Heart right ventricle (tissue), 16 donors: ENCODE data around the gene PIK3CG. TPM values are rescaled to one million over a fixed set of nuclear protein-coding genes. Genes with fewer than 3 reads are reported as not detected.
"Not testable (repeated sequence)": the region's sequence is repeated elsewhere in the genome, so short reads cannot be mapped to it uniquely, and the experiment has no call there.

Source experiments
- ATAC-seq, 8 donors: fragments of 200-7000 bp; cut with Tn5 transposase; one replicate each; pipeline ENCODE4 v1.9.1; 2020; ENCODE audit warnings: mild to moderate bottlenecking in 8 of 8, moderate library complexity in 8 of 8, moderate number of reproducible peaks in 1 of 8
- DNase-seq, 2 donors: peaks; one replicate each; pipeline ENCODE4 v3.0.0-alpha.2; 2020
- H3K27ac ChIP-seq, 10 donors: fragments of 200-600 bp; sonication (generic) in 2 of 10; one replicate each; pipeline versions ENCODE4 v1.5.0 to v1.8.0; 2020 to 2022; ENCODE audit warnings: mild to moderate bottlenecking in 3 of 10
- H3K27me3 ChIP-seq, 7 donors: fragments of 200-600 bp; one replicate each; pipeline ENCODE4 v1.8.0; 2021 to 2022; ENCODE audit warnings: mild to moderate bottlenecking in 2 of 7
- H3K36me3 ChIP-seq, 9 donors: fragments of 200-600 bp; sonication (generic) in 1 of 9; one replicate each; pipeline versions ENCODE4 v1.5.0 to v1.8.0; 2020 to 2022; ENCODE audit warnings: mild to moderate bottlenecking in 2 of 9
- H3K4me1 ChIP-seq, 9 donors: fragments of 200-600 bp; sonication (generic) in 1 of 9; one replicate each; pipeline versions ENCODE4 v1.5.0 to v1.8.0; 2020 to 2022; ENCODE audit warnings: mild to moderate bottlenecking in 4 of 9
- H3K4me3 ChIP-seq, 10 donors: fragments of 200-600 bp; sonication (generic) in 2 of 10; one replicate each; pipeline versions ENCODE4 v1.5.0 to v1.8.0; 2020 to 2022; ENCODE audit warnings: mild to moderate bottlenecking in 7 of 10, moderate library complexity in 2 of 10
- H3K9me3 ChIP-seq, 11 donors: fragments of 200-600 bp in 10 of 11; sonication (generic) in 2 of 11; one replicate each; pipeline versions ENCODE4 v1.5.0 to v1.8.0; 2013 to 2022; ENCODE audit warnings: mild to moderate bottlenecking in 2 of 11, control low read depth in 1 of 11, moderate library complexity in 1 of 11
- CTCF ChIP-seq, 9 donors: fragments of 200-600 bp; sonication (generic) in 2 of 9; IDR thresholded peaks; one replicate each; pipeline versions ENCODE4 v1.5.0 to v1.8.0; 2021 to 2022; ENCODE audit warnings: antibody characterized with exemption in 9 of 9, mild to moderate bottlenecking in 5 of 9, moderate library complexity in 1 of 9
- WGBS, 2 donors: extraction: QIAGEN DNeasy Blood & Tissue Kit; methylation state at CpG; one replicate each; pipeline ENCODE4 v1.1.7; 2013; ENCODE audit warnings: inconsistent platforms in 1 of 2; 5-methylcytosine and 5-hydroxymethylcytosine counted together
- intact Hi-C, 10 donors: fragments of 100-400 bp; cut with DNase I; formaldehyde crosslinking; loops; one replicate each; pipeline versions ENCODE4 v1.11.1 to v1.14.2; 2022
- polyA plus RNA-seq, 2 donors: library from polyadenylated mRNA; stranded (reverse); fragments of 200-250 nt; gene quantifications; one replicate each; pipeline ENCODE4 v1.2.3, GENCODE V29; 2013
- total RNA-seq, 10 donors: library from RNA; stranded (reverse); fragmentation: NEBNext Ultra II Directional in 3 of 10; extraction: Animal tissue kit (Norgen Biotek cat#: 25700) in 3 of 10; gene quantifications; one replicate each; pipeline versions ENCODE4 v1.2.1 to v1.2.4, GENCODE V29; 2021 to 2023
- donor health status: Arrhythmogenic right ventricular cardiomyopathy.
- donor health status: ischemic (EF 13 %, LVEDD 7.1; RV severe dilation, severe dysfunction).
- donor health status: healthy with polysubstance abuse.
- donor health status: DM: no; HTN: yes; CAD: no.
- donor health status: DM: no; HTN: no; CAD: no.
- donor health status: ischemic (EF 25% LVEDD 6.9; RV normal size, moderate dysfunction).
- donor health status: ischemic (EF 25% LVEDD 5.7; RV mildly dilated, moderate dysfunction).
- donor health status: healthy.
- donor health status: DM: yes; HTN: yes; CAD: no.
- donor health status: Ischemic cardiomyopathy.
- donor health status: ischemic (EF 35%, LVEDD 5.7; RV mildly dilated, moderate dysfunction).
- donor health status: nonischemic (EF 11% LVEDD 7.7; RV severe dilation, severe dysfunction).
- donor health status: DM: yes; HTN: yes; CAD: no.
- donor health status: PGD.
- donor health status: ischemic (EF 29% LVEDD 5.4; RV normal size, mild dysfunction).
- donor health status: nonischemic (EF 23%, LVEDD 6.1; RV moderate dilation, normal function).

Gene PIK3CG
- total and polyA plus RNA-seq, 12 donors = 0.16 to 6.8 (median 2.0) TPM

GRCh38 chr7:106916679-106917078 lies 51.6 kb downstream of the PIK3CG start:
- DNase-seq = no peak
- no peaks in the 10 kb centered on the region for H3K27me3 ChIP-seq
- H3K4me3 ChIP-seq = no peak overlapping the region
- intact Hi-C loops = no loop called here
- H3K9me3 ChIP-seq = peaks cover 0 to 15% (median 0%) of the 10 kb centered on the region in 11 donors
- no peak for TF ChIP-seq CTCF (IDR thresholded peaks at IDR 0.05)
- H3K27ac ChIP-seq = no peak overlapping the region
- no peaks in the 10 kb centered on the region for H3K36me3 ChIP-seq
- WGBS, 2 donors = 80 to 86% methylated on average over 1 of the region's 1 CpG
- no peak for ATAC-seq
- H3K4me1 ChIP-seq = peaks cover 0 to 8% (median 0%) of the 10 kb centered on the region in 9 donors

GRCh38 chr7:106918991-106919390 lies 53.9 kb downstream of the PIK3CG start:
- no peak overlapping the region for H3K4me3 ChIP-seq
- no peaks in the 10 kb centered on the region for H3K4me1 ChIP-seq
- ATAC-seq (no peak), DNase-seq (no peak)
- intact Hi-C loops = no loop called here
- no peaks in the 10 kb centered on the region for H3K36me3 ChIP-seq
- WGBS, 2 donors = 84 to 90% methylated on average over 3 of the region's 3 CpGs
- TF ChIP-seq CTCF (IDR thresholded peaks at IDR 0.05) = no peak
- H3K27ac ChIP-seq = no peak overlapping the region
- H3K27me3 ChIP-seq = no peaks in the 10 kb centered on the region
- peaks cover 0 to 32% (median 0%) of the 10 kb centered on the region in 11 donors for H3K9me3 ChIP-seq

GRCh38 chr7:106924468-106924867 lies 59.4 kb downstream of the PIK3CG start:
- intact Hi-C loops, H3K27ac ChIP-seq, ATAC-seq, H3K4me1 ChIP-seq, DNase-seq, H3K27me3 ChIP-seq, H3K36me3 ChIP-seq, H3K4me3 ChIP-seq: not testable (repeated sequence)
- WGBS, 2 donors = 74 to 87% methylated on average over 2 of the region's 2 CpGs
- H3K9me3 ChIP-seq = peaks cover 0 to 31% (median 3%) of the 10 kb centered on the region in 11 donors

GRCh38 chr7:106926892-106927291 lies 61.8 kb downstream of the PIK3CG start:
- no peak overlapping the region for H3K27ac ChIP-seq
- no peaks in the 10 kb centered on the region for H3K27me3 ChIP-seq
- H3K9me3 ChIP-seq = peaks cover 0 to 16% (median 0%) of the 10 kb centered on the region in 11 donors
- WGBS, 2 donors = 83 to 84% methylated on average over 4 of the region's 4 CpGs
- TF ChIP-seq CTCF (IDR thresholded peaks at IDR 0.05) = no peak
- no peak overlapping the region for H3K4me3 ChIP-seq
- ATAC-seq (no peak), DNase-seq (no peak)
- no peaks in the 10 kb centered on the region for H3K36me3 ChIP-seq
- intact Hi-C loops = no loop called here
- no peaks in the 10 kb centered on the region for H3K4me1 ChIP-seq

- no peaks in the 10 kb centered on the region for H3K4me1 ChIP-seq
- peaks cover 0 to 11% (median 0%) of the 10 kb centered on the region in 11 donors for H3K9me3 ChIP-seq
- WGBS, 2 donors = 57 to 70% methylated on average over 2 of the region's 2 CpGs
- ATAC-seq = no peak
- intact Hi-C loops = no loop called here
- H3K27me3 ChIP-seq = no peaks in the 10 kb centered on the region
- H3K36me3 ChIP-seq = no peaks in the 10 kb centered on the region
- no peak overlapping the region for H3K27ac ChIP-seq
- no peak for DNase-seq
- TF ChIP-seq CTCF (IDR thresholded peaks at IDR 0.05) = no peak
- H3K4me3 ChIP-seq = no peak overlapping the region
Measured at GRCh38 chr7:106927536-106927935, 62.5 kb downstream of the PIK3CG start.

- not testable (repeated sequence) for ATAC-seq, DNase-seq
Measured at GRCh38 chr7:106929616-106930015, 64.5 kb downstream of the PIK3CG start.

More at GRCh38 chr7:106929616-106930015, 64.5 kb downstream of the PIK3CG start:
- H3K9me3 ChIP-seq, H3K27me3 ChIP-seq, intact Hi-C loops, H3K4me1 ChIP-seq, H3K27ac ChIP-seq, H3K4me3 ChIP-seq, H3K36me3 ChIP-seq: not testable (repeated sequence)
- 59 to 89% methylated on average over 2 of the region's 2 CpGs for WGBS, 2 donors
